Measurements from ENCODE around the gene CLEC1A.

DNA sequence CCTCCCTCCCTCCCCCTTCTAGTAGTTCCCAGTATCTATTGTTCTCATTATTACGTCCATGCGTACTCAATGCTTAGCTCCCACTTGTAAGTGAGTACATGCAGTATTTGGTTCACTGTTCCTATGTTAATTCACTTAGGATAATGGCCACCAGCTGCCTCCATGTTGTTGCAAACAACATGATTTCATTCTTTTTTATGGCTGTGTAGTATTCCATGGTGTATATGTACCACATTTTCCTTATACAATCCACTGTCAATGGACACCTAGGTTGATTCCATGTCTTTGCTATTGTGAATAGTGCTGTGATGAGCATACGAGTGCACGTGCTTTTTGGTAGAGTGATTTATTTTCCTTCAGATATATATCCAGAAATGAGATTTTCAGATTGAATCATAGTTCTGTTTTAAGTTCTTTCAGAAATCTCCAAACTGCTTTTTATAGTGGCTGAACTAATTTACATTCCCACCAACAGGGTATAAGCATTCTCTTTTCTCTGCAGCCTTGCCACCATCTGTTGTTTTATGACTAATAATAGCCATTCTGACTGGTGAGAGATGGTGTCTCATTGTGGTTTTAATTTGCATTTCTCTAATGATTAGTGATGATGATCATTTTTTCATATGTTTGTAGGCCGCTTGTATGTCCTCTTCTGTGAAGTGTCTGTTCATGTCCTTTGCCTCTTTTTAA is 49.1 kb upstream of the CLEC1A start:
- TF ChIP-seq CTCF (optimal IDR thresholded peaks at IDR 0.05 in 1 of 3, IDR thresholded peaks at IDR 0.05 in 1 of 3, conservative IDR thresholded peaks at IDR 0.05 in 1 of 3; ENCODE audit: extremely low read depth in 1 of 3, insufficient read depth in 2 of 3, low read length in 3 of 3) (no peak), EZH2 (IDR thresholded peaks at IDR 0.05; ENCODE audit: low read length) (no peak)
